ENCODE measurements around the gene SERP1. TPM values are rescaled to one million over a fixed set of nuclear protein-coding genes. Genes with fewer than 3 reads are reported as not detected.

Gene SERP1
- total RNA-seq, 1 donor from 2014 or later = 237 TPM

- Histone ChIP-seq H3K4me3 (no peak overlapping the region), H3K27ac (no peak overlapping the region), H3K36me3 (peaks cover 0 to 8% of the 10 kb centered on the region in 2 donors), H3K4me1 (peaks cover 0 to 3% of the 10 kb centered on the region in 2 donors), H3K9me3 (no peaks in the 10 kb centered on the region), H3K27me3 (no peaks in the 10 kb centered on the region)
- DNase-seq (ENCODE audit: low spot score in 2 of 2) = no peak
- TF ChIP-seq CTCF (IDR thresholded peaks at IDR 0.05) = no peak
- intact Hi-C loops (cut with DNase I) = loop anchor here (10.0 kb wide), 1 partner anchor 326 kb away; no protein-coding TSS in a partner anchor
Measured at GRCh38 chr3:150538324-150539208, 7.7 kb downstream of the SERP1 start.

DNA sequence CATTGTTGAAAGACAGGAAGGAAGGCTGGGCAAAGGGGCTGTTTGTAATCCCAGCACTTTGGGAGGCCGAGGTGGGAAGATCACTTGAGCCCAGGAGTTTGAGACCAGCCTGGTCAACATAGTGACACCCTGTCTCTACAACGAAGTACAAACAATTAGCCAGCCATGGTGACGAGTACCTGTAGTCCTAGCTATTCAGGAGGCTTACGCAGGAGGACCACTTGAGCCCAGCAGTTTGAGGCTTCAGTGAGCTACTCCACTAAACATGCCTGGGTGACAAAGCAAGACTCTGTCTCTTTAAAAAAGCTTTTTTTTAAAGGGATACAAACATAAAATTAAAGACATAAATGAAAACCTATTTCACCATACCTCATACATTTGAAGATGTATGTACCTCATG is 11.1 kb downstream of the SERP1 start:
- H3K27me3 ChIP-seq = no peaks in the 10 kb centered on the region
- no peaks in the 10 kb centered on the region for H3K9me3 ChIP-seq
- intact Hi-C loops (cut with DNase I) = loop anchor here (10.0 kb wide), 1 partner anchor 330 kb away; no protein-coding TSS in a partner anchor
- H3K4me3 ChIP-seq = no peak overlapping the region
- no peaks in the 10 kb centered on the region for H3K36me3 ChIP-seq
- TF ChIP-seq CTCF (IDR thresholded peaks at IDR 0.05) = no peak
- H3K27ac ChIP-seq = no peak overlapping the region
- no peaks in the 10 kb centered on the region for H3K4me1 ChIP-seq
- no peak for DNase-seq (ENCODE audit: low spot score in 2 of 2)

DNA sequence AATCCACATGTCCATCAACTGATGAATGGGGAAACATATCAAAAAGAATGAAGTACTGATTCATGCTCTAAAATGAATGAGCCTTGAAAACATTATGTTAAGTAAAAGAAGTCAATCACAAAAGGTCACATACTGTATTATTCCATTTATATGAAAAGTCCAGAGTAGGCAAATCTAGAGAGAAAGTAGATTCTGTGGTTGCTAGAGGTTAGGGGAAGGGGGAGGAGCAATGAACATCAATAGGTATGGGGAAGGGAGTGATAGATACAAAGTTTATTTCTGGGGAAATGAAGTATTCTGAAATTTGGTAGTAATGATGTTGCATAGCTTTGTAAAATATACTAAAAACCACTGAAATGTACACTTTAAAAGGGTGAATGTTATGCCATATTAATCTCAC is 14.5 kb downstream of the SERP1 start:
- Histone ChIP-seq H3K27ac (no peak overlapping the region), H3K4me1 (no peaks in the 10 kb centered on the region), H3K27me3 (no peaks in the 10 kb centered on the region), H3K4me3 (no peak overlapping the region), H3K9me3 (no peaks in the 10 kb centered on the region), H3K36me3 (no peaks in the 10 kb centered on the region)
- DNase-seq (ENCODE audit: low spot score in 2 of 2) = no peak
- intact Hi-C loops (cut with DNase I) = loop anchor here (10.0 kb wide), 1 partner anchor 333 kb away; no protein-coding TSS in a partner anchor
- TF ChIP-seq CTCF (IDR thresholded peaks at IDR 0.05) = no peak

DNA sequence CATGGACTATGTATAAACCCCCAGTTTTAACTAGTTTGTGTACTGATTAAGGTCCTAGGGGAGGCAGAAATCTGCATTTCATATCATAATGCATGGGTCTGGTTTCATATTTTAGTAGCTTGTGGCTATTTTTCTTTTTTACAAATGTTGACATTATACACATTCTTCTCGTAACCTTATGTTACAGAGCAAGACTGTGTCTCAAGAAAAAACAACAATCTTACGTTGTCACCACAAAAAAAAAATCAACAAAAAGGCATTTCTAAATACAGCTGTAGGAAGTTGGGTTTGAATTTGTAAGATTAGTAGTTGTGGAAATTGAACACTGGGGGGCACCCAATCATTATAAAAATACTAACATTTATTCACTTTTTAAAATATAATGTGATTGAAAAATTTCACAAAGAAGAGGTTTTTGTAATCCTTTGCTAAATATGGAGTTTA is 17.9 kb downstream of the SERP1 start:
- no peak for DNase-seq (ENCODE audit: low spot score in 2 of 2)
- TF ChIP-seq CTCF (IDR thresholded peaks at IDR 0.05) = peak in 1 of 3 experiments; percentile 31
- no peak overlapping the region for H3K4me3 ChIP-seq
- H3K36me3 ChIP-seq = no peaks in the 10 kb centered on the region
- no peaks in the 10 kb centered on the region for H3K9me3 ChIP-seq
- no peaks in the 10 kb centered on the region for H3K27me3 ChIP-seq
- intact Hi-C loops (cut with DNase I) = no loop called here
- no peaks in the 10 kb centered on the region for H3K4me1 ChIP-seq
- no peak overlapping the region for H3K27ac ChIP-seq

- H3K36me3 ChIP-seq = no peaks in the 10 kb centered on the region
- no peaks in the 10 kb centered on the region for H3K27me3 ChIP-seq
- intact Hi-C loops (cut with DNase I) = no loop called here
- TF ChIP-seq CTCF (IDR thresholded peaks at IDR 0.05) = no peak
- H3K9me3 ChIP-seq = no peaks in the 10 kb centered on the region
- no peak for DNase-seq (ENCODE audit: low spot score in 2 of 2)
- H3K4me1 ChIP-seq = no peaks in the 10 kb centered on the region
- no peak overlapping the region for H3K27ac ChIP-seq
- H3K4me3 ChIP-seq = no peak overlapping the region
Measured at GRCh38 chr3:150527464-150528255, 18.6 kb downstream of the SERP1 start.

Data from ascending aorta (tissue), 2 donors.